Stimulated activated CD8-positive, alpha-beta memory T cell treated with anti-CD3 and anti-CD28 coated beads, Interleukin-2, amount 100 ng/mL, for 48 hours (primary cell): ENCODE data around the gene SRRM4.
"Not testable (repeated sequence)": the region's sequence is repeated elsewhere in the genome, so short reads cannot be mapped to it uniquely, and the experiment has no call there.

Experiments used
- DNase-seq, 2 donors: peaks; one replicate each; pipeline ENCODE4 v3.0.0-alpha.2; 2020; ENCODE audit warnings: low read depth in 2 of 2

SRRM4 gene

GRCh38 chr12:118981285-118982211 lies at the start of gene SRRM4:
Gene SRRM4, plus strand, starts transcription at chr12:118981541. Its CDS starts 342 bp downstream, at chr12:118981883.
- no peak for DNase-seq

GRCh38 chr12:118946256-118946655 lies 35.1 kb upstream of the SRRM4 start:
- DNase-seq = no peak

GRCh38 chr12:118958520-118958919 lies 22.8 kb upstream of the SRRM4 start:
- no peak for DNase-seq

- no peak for DNase-seq
These were observed 22.0 kb upstream of the SRRM4 start for GRCh38 chr12:118959348-118959747.

GRCh38 chr12:118959985-118960560 lies 21.3 kb upstream of the SRRM4 start:
- no peak for DNase-seq

GRCh38 chr12:118960865-118961264 lies 20.5 kb upstream of the SRRM4 start:
- DNase-seq = no peak

GRCh38 chr12:118964988-118965387 lies 16.4 kb upstream of the SRRM4 start:
- DNase-seq = no peak

GRCh38 chr12:118970856-118971255 lies 10.5 kb upstream of the SRRM4 start:
- no peak for DNase-seq

GRCh38 chr12:118972982-118973381 lies 8.4 kb upstream of the SRRM4 start:
- no peak for DNase-seq

- DNase-seq = peak in 1 of 2 donors; percentile 9
These were observed 1.5 kb upstream of the SRRM4 start for GRCh38 chr12:118979763-118980406.

- DNase-seq = no peak
These were observed 830 bp upstream of the SRRM4 start for GRCh38 chr12:118980407-118981014.

- no peak for DNase-seq
These were observed 961 bp downstream of the SRRM4 start for GRCh38 chr12:118982302-118982701.

GRCh38 chr12:118982984-118983761 lies 1.8 kb downstream of the SRRM4 start:
- DNase-seq = no peak

- no peak for DNase-seq
These were observed 3.0 kb downstream of the SRRM4 start for GRCh38 chr12:118984161-118984943.

GRCh38 chr12:118986050-118986449 lies 4.7 kb downstream of the SRRM4 start:
- DNase-seq = no peak

GRCh38 chr12:118999107-118999506 lies 17.8 kb downstream of the SRRM4 start:
- DNase-seq = no peak

GRCh38 chr12:119005085-119005484 lies 23.7 kb downstream of the SRRM4 start:
- no peak for DNase-seq

GRCh38 chr12:119005913-119006312 lies 24.6 kb downstream of the SRRM4 start:
- no peak for DNase-seq

- no peak for DNase-seq
These were observed 25.4 kb downstream of the SRRM4 start for GRCh38 chr12:119006746-119007145.

- not testable (repeated sequence) for DNase-seq
These were observed 26.9 kb downstream of the SRRM4 start for GRCh38 chr12:119008273-119008672.
